Thyroid gland (tissue), 4 donors: ENCODE data around the gene EIF3B.

Experiments used
- POLR2A ChIP-seq, 2 donors: fragments of 450-650 bp; IDR thresholded peaks; one replicate each; pipeline ENCODE4 v1.6.1; 2017; ENCODE audit warnings: antibody characterized with exemption in 2 of 2, mild to moderate bottlenecking in 2 of 2, moderate library complexity in 1 of 2
- TF ChIP-seq, protein P1 (sequence below), 6 experiments: fragments of 200-600 bp in 3 of 6; fragments of 450-650 bp in 3 of 6; sonication (generic) in 3 of 6; IDR thresholded peaks; one replicate each; pipeline ENCODE4 v1.5.1; 2016 to 2019; ENCODE audit warnings: antibody characterized with exemption in 6 of 6, mild to moderate bottlenecking in 2 of 6, inconsistent platforms in 1 of 6, moderate library complexity in 1 of 6

DNA sequence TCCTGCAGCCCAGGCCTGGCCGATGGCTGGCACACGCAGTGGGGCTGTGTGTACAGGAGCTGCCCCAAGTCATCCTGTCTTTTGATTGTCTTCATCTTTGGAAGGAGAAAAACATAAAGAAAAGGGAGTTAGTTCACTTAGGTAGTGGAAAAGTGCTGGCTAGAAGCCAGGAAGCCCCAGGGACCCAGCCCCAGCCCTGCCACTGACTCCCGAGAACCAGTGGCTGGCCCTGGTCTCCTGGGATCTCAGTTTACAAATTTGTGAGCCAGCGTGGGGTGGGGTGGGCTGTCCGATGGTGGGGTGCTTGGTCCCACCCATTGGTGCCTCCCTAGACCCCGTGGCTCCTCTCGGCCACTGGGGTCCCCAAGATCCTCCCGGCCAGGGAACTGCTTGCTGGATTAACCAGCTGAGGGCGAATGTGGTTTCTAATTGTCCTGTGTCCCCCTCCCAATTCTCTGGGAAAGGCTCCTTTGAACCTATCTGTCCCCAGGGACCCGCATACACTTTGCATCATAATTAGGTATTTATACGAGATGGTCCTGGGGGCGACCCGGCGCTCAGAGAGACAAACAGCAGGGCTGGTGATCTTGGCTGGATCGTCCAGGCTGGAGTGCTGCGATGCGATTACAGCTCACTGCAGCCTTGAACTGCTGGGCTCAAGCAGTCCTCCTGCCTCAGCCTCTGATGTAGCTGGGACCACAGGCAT lies 32.5 kb downstream of the EIF3B start:
- TF ChIP-seq, protein P1, sequence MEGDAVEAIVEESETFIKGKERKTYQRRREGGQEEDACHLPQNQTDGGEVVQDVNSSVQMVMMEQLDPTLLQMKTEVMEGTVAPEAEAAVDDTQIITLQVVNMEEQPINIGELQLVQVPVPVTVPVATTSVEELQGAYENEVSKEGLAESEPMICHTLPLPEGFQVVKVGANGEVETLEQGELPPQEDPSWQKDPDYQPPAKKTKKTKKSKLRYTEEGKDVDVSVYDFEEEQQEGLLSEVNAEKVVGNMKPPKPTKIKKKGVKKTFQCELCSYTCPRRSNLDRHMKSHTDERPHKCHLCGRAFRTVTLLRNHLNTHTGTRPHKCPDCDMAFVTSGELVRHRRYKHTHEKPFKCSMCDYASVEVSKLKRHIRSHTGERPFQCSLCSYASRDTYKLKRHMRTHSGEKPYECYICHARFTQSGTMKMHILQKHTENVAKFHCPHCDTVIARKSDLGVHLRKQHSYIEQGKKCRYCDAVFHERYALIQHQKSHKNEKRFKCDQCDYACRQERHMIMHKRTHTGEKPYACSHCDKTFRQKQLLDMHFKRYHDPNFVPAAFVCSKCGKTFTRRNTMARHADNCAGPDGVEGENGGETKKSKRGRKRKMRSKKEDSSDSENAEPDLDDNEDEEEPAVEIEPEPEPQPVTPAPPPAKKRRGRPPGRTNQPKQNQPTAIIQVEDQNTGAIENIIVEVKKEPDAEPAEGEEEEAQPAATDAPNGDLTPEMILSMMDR (IDR thresholded peaks at IDR 0.05): no peak
- TF ChIP-seq POLR2A (IDR thresholded peaks at IDR 0.05): no peak
